Left cardiac atrium (tissue), 4 donors: ENCODE measurements around the gene ARHGAP1. TPM values are rescaled to one million over a fixed set of nuclear protein-coding genes. Genes with fewer than 3 reads are reported as not detected.

Experiments
- ATAC-seq, 2 donors: fragments of 200-7000 bp; cut with Tn5 transposase; one replicate each; pipeline ENCODE4 v1.9.1; 2020; ENCODE audit warnings: mild to moderate bottlenecking in 2 of 2, moderate library complexity in 2 of 2
- DNase-seq: peaks from one replicate; pipeline ENCODE4 v3.0.0-alpha.2; 2020
- intact Hi-C, 2 donors: fragments of 100-400 bp; cut with DNase I; formaldehyde crosslinking; loops; one replicate each; pipeline versions ENCODE4 v1.14.1 to v1.15.1; 2022 to 2023
- total RNA-seq, 2 donors: library from RNA; stranded (reverse); fragmentation: NEBNext Ultra II Directional; extraction: Animal tissue kit (Norgen Biotek cat#: 25700); gene quantifications; one replicate each; pipeline ENCODE4 v1.2.1, GENCODE V29; 2021
- donor health status: DM: no; HTN: yes; CAD: no.
- donor health status: DM: no; HTN: yes; CAD: no; lungs with severe emphysema.
- donor health status: DM: yes; HTN: yes; CAD: no.
- donor health status: Dilated cardiomyopathy.

The ARHGAP1 gene
- total RNA-seq, 2 donors from 2014 or later: 112 to 144 TPM

DNA sequence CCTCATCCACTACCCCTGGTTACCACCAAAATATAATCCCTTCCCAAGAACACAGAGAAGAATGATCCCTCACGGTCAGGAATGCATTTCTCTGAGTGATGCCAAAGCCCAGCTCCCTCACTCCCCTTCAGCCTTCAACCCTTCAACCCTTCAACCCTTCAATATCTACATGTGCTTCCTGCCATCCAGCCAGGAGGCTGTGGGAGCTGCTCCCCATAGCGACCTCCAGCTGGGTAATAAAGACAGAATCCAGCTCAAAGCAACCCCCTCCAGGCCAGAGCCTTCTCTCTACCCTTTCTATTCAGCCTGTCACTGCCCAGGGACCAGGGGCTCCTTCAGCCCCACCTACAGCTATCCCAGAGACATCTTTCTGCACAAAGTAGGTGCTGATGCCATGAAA lies 2.7 kb downstream of the ARHGAP1 start:
- no peak for ATAC-seq
- no peak for DNase-seq

GRCh38 chr11:46697303-46697702 lies 3.1 kb downstream of the ARHGAP1 start:
- intact Hi-C loops: no loop called here
- ATAC-seq (peak; percentile 17 to 35), DNase-seq (no peak)

More for the DNA sequence above, 2.7 kb downstream of the ARHGAP1 start:
- intact Hi-C loops: no loop called here

DNA sequence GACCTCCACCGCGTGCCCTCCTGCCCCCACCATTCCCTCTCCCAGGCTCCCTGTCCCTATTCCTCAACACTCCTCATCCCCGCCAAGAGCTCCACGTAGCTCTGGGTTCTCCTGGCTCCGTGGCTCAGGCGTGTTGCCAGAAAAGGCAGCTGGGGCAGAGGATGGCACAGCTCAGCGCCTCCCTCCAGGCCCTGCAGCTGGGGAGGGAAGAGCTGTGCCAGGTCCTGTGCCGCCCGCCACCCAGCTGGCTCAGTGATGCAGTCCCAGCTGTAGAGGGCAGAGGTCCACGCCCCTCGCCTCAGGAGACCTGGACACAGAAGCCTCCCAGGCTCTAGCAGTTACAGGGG lies 4.2 kb downstream of the ARHGAP1 start:
- DNase-seq: peak; percentile 74
- ATAC-seq: peak; percentile 38 to 51
- intact Hi-C loops: no loop called here

GRCh38 chr11:46695345-46696211 lies 4.8 kb downstream of the ARHGAP1 start:
- DNase-seq (no peak), ATAC-seq (no peak)
- intact Hi-C loops: no loop called here

DNA sequence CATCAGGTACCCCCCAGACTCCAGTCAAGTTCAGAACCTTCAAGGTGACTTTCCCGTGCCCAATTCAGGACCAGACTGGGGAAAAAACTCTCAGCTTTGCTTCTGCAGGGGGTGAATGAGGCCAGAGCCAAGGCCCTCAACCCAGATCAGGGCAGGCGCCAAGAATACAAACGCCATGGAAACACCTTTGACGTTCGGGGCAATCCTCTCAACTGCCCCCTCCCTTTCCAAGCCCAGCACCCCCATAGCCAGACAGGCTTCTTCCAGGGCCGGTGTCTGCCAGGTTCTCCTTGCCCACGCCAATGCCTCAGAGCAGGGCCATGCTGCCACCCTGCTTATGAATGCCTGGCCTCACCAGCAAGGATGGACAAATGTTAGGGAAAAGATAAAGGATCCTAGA lies 5.8 kb downstream of the ARHGAP1 start:
- intact Hi-C loops: no loop called here
- ATAC-seq (no peak), DNase-seq (no peak)

GRCh38 chr11:46694072-46694471 lies 6.3 kb downstream of the ARHGAP1 start:
- no peak for ATAC-seq
- intact Hi-C loops: no loop called here
- DNase-seq: no peak

GRCh38 chr11:46693597-46694012 lies 6.8 kb downstream of the ARHGAP1 start:
- ATAC-seq (peak; percentile 2 to 12), DNase-seq (no peak)
- intact Hi-C loops: no loop called here

DNA sequence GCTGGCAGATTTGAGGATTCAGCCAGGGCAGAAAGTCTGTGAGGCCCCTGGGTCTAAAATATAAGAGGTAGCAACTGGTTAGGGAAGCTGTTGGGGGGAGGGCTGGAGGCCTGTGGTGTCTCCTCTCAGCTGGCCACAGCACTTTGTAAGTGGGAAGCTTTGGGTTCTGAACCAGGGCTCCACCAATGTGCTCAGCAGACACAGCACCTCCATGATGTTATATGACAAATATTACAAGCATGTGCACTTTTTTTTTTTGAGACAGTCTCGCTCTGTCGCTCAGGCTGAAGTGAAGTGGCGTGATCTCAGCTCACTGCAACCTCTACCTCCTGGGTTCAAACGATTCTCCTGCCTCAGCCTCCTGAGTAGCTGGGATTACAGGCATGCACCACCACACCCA lies 8.0 kb downstream of the ARHGAP1 start:
- ATAC-seq: no peak
- intact Hi-C loops: no loop called here
- DNase-seq: no peak

DNA sequence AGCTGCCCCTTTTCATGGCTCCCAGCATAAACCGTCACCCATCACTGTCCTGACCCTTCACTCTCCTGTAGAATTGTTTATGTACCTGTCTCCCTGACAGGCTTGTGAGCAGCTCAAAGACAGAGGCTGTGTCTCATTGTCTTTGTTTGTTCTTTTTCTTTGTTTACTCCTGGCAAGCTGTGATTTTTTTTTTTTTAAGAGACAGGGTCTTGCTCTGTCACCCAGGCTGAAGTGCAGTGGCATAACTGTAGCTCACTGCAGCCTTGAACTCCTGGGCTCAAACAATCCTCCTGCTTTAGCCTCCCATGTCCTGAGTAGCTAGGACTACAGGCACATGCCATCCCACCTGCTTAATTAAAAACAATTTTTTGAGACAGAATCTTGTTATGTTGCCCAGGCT lies 9.7 kb downstream of the ARHGAP1 start:
- DNase-seq (no peak), ATAC-seq (no peak)
- intact Hi-C loops: no loop called here

DNA sequence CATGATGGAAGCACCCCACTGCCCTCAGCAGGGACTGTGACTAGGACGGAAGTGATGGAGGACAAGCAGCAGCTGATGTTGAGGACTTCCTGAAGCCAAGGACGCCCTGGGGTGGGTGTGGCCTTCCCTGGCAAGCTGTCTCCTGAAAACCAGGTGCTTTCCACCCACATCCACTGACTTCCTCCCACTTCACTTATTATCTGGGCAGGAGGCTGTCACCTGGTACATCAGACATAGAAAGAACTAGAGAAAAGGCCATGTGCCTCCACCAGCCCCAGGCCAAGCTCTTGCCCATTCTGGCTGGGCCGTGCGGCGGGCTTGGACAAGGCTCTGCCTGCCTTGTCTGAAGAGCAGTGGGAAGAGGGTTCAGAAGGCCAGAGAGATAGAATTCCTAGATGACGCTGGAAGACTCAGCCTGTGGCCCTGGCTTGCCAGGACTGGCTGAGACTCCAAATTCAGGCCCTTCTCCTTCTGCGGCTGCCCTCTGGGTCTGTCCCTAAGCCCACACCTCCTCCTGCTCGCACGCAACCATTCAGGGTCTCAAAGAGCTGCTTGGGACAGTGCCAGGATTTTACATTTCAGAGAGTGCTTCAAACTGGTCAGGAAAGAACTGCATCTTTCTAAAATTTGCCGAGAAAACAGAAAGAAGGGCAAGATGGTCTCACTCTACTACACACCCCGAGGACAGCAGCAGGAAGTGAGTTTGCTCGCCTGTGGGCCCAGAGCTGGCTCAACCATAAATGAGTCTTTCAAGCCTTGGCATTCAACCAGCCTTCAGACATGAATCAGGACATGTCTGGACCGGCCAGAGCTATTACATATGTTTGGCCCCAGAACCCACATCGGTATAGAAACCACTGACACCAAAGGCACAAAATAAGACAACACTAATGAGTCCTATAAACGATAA lies 13.3 kb downstream of the ARHGAP1 start:
- peak; percentile 43 for DNase-seq
- intact Hi-C loops: no loop called here
- ATAC-seq: peak; percentile 46 to 75

- ATAC-seq (peak; percentile 12 to 74), DNase-seq (no peak)
- intact Hi-C loops: no loop called here
Observed at GRCh38 chr11:46684367-46684766, 16.1 kb downstream of the ARHGAP1 start.

DNA sequence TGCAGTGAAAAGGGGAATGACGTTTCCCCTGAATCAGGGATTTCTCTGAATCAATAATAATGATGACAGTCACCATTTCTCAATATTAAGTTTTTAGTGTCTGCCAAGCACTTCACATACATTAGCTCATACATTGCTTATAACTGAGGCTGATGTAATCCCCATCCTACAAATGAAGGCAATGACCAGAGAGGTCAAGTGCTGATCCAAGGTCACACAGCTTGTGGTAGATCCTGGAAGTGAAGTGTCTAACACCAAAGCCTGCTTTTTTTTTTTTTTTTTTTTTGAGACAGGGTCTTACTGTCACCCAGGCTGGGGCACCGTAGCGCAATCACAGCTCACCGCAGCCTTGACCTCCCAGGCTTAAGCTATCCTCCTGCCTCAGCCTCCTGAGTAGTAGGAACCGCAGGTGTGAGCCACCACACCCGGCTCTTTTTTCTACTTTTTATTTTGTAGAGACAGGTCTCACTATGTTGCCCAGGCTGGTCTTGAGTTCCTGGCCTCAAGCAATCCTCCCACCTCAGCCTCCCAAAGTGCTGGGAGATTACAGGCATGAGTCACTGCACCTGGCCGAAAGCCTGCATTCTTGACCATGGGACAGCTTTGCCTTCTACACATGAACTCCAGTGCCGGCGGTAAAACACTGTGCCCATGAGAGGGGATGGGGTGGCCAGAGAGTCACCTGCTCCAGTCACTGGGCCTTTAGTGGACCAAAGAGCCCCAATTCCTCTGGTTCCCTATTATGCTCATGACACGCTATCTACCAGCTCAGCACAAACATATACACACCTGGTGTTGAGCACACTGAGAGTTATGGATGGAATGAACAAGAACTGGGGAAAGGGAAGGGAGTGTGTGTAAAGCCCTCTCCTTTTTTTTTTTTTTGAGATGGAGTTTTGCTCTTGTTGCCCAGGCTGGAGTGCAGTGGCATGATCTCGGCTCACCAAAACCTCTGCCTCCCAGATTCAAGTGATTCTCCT lies 17.4 kb downstream of the ARHGAP1 start:
- intact Hi-C loops: no loop called here
- DNase-seq: peak; percentile 7
- ATAC-seq: no peak

GRCh38 chr11:46681814-46682213 lies 18.6 kb downstream of the ARHGAP1 start:
- no peak for DNase-seq
- no peak for ATAC-seq
- intact Hi-C loops: no loop called here

DNA sequence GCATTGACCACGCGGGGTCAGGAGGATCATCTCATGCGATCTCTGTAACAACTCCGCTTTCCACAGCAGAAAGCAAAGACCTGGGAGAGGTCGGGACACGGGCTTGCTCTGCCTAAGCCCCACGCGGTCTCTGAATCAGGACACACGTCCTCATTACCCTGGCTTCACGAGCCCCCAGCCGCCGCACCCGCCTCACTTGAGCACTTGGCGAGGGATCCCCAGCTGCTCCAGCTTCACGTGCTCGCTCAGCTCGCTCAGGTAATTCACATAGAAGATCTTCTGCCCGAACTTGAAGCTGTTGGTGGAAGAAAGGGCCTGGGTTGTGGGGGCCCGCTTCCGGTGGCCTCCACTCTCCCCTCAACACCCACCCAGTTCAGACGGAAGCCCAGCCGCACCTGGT lies 19.6 kb downstream of the ARHGAP1 start:
- DNase-seq (peak; percentile 8), ATAC-seq (no peak)
- intact Hi-C loops: no loop called here

- intact Hi-C loops: no loop called here
- ATAC-seq (no peak), DNase-seq (peak; percentile 17)
Observed at GRCh38 chr11:46680164-46680760, 20.2 kb downstream of the ARHGAP1 start.

DNA sequence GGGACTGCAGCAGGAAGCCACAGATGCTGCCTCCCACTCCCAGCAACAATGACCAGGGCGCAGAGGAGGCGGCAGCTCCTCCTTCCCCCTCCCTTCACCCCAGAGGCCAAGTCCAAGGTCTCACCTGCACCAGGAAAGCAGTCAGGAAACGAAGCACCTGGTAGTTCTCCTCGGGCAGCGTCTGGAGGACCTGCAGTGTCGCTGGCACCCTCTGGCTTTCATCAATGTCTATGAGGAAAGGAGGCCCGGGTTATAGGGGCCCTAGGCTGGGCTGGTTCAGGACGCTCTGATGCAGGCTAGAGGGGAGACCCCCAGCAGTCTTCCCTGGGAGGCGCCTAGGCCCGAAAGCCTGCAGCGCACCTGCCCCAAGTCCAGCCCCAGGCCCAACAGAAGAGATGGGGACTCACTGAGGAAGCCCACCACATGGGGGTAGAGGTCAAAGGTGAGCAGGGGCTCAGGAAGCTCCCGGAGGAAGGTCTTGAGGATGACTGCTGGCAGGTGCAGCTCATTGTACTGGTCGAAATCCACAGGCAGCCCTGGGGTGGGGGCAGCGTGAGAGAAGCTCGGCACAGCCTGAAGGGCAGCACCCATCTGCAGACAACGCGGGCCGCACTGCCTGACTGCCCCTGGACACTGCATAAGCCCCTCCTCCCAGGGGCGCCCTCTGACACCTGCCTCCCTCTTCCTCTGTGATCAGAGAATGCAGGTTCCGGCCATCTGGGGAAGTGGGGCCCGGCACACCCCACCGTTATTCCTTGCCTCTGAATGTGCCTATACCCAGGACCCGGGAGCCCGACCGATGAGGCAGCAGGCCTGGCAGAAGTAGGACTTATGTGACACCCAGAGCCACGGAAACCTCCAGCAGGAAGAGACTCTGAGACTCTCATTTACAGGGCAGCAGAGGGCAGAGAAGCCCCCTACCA lies 20.9 kb downstream of the ARHGAP1 start:
- no peak for ATAC-seq
- intact Hi-C loops: no loop called here
- peak; percentile 14 for DNase-seq

- intact Hi-C loops: no loop called here
- DNase-seq (peak; percentile 4), ATAC-seq (no peak)
Observed at GRCh38 chr11:46678741-46679130, 21.7 kb downstream of the ARHGAP1 start.
